Measurements from ENCODE around the gene LSMEM2. TPM values are rescaled to one million over a fixed set of nuclear protein-coding genes. Genes with fewer than 3 reads are reported as not detected.

LSMEM2 gene
- total RNA-seq, 1 experiment from 2014 or later: 0.57 TPM

DNA sequence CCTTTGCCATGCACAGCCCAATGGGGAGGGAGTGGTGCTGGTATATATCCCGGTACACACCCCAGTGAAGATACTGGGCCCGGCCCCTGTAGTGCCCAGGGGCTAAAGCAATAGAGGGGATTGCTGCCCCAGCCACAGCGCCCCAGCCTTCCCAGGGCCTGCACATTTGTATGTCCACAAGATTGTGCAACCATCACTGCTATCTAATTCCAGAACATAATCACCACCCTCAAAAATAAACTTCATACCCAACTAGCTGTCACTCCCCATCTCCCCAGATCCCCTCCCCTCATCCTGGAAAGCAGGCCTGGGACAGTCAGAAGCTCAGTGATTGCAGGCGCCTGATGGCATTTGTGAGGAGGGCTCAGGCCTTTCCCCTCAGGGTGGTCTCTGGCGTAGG lies 29.4 kb upstream of the LSMEM2 start:
- no peak overlapping the region for H3K27ac Mint-ChIP-seq
- DNase-seq (ENCODE audit: low spot score) (no peak), ATAC-seq (no peak)
- H3K36me3 Mint-ChIP-seq: peaks cover 11% of the 10 kb centered on the region
- H3K9me3 Mint-ChIP-seq: no peaks in the 10 kb centered on the region
- no peak overlapping the region for H3K4me3 Mint-ChIP-seq
- peaks cover 35% of the 10 kb centered on the region for H3K4me1 Mint-ChIP-seq
- H3K27me3 Mint-ChIP-seq (ENCODE audit: low read depth): no peaks in the 10 kb centered on the region
- TF ChIP-seq TEAD1 (CRISPR knock-in tag; IDR thresholded peaks at IDR 0.05): no peak
- TF ChIP-seq ZNF317 (CRISPR knock-in tag; IDR thresholded peaks at IDR 0.05; ENCODE audit: borderline replicate concordance, low read depth): no peak
- TF ChIP-seq, protein P1, sequence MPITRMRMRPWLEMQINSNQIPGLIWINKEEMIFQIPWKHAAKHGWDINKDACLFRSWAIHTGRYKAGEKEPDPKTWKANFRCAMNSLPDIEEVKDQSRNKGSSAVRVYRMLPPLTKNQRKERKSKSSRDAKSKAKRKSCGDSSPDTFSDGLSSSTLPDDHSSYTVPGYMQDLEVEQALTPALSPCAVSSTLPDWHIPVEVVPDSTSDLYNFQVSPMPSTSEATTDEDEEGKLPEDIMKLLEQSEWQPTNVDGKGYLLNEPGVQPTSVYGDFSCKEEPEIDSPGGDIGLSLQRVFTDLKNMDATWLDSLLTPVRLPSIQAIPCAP (CRISPR knock-in tag; IDR thresholded peaks at IDR 0.05): no peak
- no peak for TF ChIP-seq ZNF671 (CRISPR knock-in tag; IDR thresholded peaks at IDR 0.05)
- TF ChIP-seq, protein P2, sequence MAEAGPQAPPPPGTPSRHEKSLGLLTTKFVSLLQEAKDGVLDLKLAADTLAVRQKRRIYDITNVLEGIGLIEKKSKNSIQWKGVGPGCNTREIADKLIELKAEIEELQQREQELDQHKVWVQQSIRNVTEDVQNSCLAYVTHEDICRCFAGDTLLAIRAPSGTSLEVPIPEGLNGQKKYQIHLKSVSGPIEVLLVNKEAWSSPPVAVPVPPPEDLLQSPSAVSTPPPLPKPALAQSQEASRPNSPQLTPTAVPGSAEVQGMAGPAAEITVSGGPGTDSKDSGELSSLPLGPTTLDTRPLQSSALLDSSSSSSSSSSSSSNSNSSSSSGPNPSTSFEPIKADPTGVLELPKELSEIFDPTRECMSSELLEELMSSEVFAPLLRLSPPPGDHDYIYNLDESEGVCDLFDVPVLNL (CRISPR knock-in tag; IDR thresholded peaks at IDR 0.05; ENCODE audit: borderline replicate concordance, low read depth): no peak
- no peak for TF ChIP-seq NR1H2 (CRISPR knock-in tag; IDR thresholded peaks at IDR 0.05)
- TF ChIP-seq, protein P3, sequence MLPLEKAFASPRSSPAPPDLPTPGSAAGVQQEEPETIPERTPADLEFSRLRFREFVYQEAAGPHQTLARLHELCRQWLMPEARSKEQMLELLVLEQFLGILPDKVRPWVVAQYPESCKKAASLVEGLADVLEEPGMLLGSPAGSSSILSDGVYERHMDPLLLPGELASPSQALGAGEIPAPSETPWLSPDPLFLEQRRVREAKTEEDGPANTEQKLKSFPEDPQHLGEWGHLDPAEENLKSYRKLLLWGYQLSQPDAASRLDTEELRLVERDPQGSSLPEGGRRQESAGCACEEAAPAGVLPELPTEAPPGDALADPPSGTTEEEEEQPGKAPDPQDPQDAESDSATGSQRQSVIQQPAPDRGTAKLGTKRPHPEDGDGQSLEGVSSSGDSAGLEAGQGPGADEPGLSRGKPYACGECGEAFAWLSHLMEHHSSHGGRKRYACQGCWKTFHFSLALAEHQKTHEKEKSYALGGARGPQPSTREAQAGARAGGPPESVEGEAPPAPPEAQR (CRISPR knock-in tag; IDR thresholded peaks at IDR 0.05): no peak
- TF ChIP-seq, protein P4, sequence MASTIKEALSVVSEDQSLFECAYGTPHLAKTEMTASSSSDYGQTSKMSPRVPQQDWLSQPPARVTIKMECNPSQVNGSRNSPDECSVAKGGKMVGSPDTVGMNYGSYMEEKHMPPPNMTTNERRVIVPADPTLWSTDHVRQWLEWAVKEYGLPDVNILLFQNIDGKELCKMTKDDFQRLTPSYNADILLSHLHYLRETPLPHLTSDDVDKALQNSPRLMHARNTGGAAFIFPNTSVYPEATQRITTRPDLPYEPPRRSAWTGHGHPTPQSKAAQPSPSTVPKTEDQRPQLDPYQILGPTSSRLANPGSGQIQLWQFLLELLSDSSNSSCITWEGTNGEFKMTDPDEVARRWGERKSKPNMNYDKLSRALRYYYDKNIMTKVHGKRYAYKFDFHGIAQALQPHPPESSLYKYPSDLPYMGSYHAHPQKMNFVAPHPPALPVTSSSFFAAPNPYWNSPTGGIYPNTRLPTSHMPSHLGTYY (CRISPR knock-in tag; IDR thresholded peaks at IDR 0.05): no peak
- TF ChIP-seq, protein P5, sequence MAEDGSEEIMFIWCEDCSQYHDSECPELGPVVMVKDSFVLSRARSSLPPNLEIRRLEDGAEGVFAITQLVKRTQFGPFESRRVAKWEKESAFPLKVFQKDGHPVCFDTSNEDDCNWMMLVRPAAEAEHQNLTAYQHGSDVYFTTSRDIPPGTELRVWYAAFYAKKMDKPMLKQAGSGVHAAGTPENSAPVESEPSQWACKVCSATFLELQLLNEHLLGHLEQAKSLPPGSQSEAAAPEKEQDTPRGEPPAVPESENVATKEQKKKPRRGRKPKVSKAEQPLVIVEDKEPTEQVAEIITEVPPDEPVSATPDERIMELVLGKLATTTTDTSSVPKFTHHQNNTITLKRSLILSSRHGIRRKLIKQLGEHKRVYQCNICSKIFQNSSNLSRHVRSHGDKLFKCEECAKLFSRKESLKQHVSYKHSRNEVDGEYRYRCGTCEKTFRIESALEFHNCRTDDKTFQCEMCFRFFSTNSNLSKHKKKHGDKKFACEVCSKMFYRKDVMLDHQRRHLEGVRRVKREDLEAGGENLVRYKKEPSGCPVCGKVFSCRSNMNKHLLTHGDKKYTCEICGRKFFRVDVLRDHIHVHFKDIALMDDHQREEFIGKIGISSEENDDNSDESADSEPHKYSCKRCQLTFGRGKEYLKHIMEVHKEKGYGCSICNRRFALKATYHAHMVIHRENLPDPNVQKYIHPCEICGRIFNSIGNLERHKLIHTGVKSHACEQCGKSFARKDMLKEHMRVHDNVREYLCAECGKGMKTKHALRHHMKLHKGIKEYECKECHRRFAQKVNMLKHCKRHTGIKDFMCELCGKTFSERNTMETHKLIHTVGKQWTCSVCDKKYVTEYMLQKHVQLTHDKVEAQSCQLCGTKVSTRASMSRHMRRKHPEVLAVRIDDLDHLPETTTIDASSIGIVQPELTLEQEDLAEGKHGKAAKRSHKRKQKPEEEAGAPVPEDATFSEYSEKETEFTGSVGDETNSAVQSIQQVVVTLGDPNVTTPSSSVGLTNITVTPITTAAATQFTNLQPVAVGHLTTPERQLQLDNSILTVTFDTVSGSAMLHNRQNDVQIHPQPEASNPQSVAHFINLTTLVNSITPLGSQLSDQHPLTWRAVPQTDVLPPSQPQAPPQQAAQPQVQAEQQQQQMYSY (CRISPR knock-in tag; IDR thresholded peaks at IDR 0.05): no peak
- no peak for TF ChIP-seq MYBL2 (CRISPR knock-in tag; IDR thresholded peaks at IDR 0.05)
- TF ChIP-seq TCF7 (CRISPR knock-in tag; IDR thresholded peaks at IDR 0.05; ENCODE audit: low read depth): no peak
- ChIA-PET CTCF (interaction anchor here (1.0 to 6.0 kb wide), 6 partner anchors 8 to 75 kb away, joined by 3 to 151 read pairs (median 6); partner anchors contain the start of gene GNAI2), POLR2A (no interaction called here)

DNA sequence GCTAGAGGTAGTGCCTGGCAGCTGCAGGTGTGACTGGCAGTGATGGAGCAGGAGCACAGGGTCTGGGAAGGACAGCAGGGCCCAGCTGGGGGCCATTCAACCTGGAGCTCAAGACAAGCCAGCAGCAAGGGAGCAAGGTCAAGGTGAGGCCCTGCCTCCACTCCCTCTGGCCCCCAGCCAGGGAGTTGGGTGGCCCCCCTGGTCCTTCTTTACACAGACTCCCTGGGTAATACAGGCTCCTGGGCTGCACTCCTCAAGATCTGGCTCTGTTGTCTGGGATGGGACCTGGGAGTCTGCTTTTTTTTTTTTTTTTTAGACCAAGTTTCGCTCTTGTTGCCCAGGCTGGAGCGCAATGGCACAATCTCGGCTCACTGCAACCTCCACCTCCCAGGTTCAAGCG lies 28.4 kb upstream of the LSMEM2 start:
- CTCF ChIA-PET: interaction anchor here (0.7 to 6.0 kb wide), 6 partner anchors 7 to 56 kb away, joined by 3 to 151 read pairs (median 6); no protein-coding TSS in a partner anchor
- DNase-seq (ENCODE audit: low spot score) (no peak), ATAC-seq (no peak)
- Mint-ChIP-seq H3K27me3 (ENCODE audit: low read depth) (no peaks in the 10 kb centered on the region), H3K27ac (peak overlapping the region; percentile 17; the same call in 1 of the 2 replicates), H3K9me3 (no peaks in the 10 kb centered on the region), H3K36me3 (peaks cover 11% of the 10 kb centered on the region), H3K4me1 (peaks cover 28% of the 10 kb centered on the region), H3K4me3 (no peak overlapping the region)
- POLR2A ChIA-PET: interaction anchor here (0.6 to 0.8 kb wide), 2 partner anchors 15 to 33 kb away, joined by 3 read pairs; partner anchors contain the start of gene GNAI2
- TF ChIP-seq ZNF138 (CRISPR knock-in tag; conservative IDR thresholded peaks at IDR 0.05): no peak
- TF ChIP-seq, protein P6, sequence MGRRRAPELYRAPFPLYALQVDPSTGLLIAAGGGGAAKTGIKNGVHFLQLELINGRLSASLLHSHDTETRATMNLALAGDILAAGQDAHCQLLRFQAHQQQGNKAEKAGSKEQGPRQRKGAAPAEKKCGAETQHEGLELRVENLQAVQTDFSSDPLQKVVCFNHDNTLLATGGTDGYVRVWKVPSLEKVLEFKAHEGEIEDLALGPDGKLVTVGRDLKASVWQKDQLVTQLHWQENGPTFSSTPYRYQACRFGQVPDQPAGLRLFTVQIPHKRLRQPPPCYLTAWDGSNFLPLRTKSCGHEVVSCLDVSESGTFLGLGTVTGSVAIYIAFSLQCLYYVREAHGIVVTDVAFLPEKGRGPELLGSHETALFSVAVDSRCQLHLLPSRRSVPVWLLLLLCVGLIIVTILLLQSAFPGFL (CRISPR knock-in tag; IDR thresholded peaks at IDR 0.05; ENCODE audit: borderline replicate concordance): no peak
- TF ChIP-seq, protein P7, sequence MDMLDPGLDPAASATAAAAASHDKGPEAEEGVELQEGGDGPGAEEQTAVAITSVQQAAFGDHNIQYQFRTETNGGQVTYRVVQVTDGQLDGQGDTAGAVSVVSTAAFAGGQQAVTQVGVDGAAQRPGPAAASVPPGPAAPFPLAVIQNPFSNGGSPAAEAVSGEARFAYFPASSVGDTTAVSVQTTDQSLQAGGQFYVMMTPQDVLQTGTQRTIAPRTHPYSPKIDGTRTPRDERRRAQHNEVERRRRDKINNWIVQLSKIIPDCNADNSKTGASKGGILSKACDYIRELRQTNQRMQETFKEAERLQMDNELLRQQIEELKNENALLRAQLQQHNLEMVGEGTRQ (CRISPR knock-in tag; IDR thresholded peaks at IDR 0.05): no peak
- TF ChIP-seq, protein P8, sequence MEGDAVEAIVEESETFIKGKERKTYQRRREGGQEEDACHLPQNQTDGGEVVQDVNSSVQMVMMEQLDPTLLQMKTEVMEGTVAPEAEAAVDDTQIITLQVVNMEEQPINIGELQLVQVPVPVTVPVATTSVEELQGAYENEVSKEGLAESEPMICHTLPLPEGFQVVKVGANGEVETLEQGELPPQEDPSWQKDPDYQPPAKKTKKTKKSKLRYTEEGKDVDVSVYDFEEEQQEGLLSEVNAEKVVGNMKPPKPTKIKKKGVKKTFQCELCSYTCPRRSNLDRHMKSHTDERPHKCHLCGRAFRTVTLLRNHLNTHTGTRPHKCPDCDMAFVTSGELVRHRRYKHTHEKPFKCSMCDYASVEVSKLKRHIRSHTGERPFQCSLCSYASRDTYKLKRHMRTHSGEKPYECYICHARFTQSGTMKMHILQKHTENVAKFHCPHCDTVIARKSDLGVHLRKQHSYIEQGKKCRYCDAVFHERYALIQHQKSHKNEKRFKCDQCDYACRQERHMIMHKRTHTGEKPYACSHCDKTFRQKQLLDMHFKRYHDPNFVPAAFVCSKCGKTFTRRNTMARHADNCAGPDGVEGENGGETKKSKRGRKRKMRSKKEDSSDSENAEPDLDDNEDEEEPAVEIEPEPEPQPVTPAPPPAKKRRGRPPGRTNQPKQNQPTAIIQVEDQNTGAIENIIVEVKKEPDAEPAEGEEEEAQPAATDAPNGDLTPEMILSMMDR (IDR thresholded peaks at IDR 0.05): no peak
- no peak for TF ChIP-seq ETV6 (CRISPR knock-in tag; IDR thresholded peaks at IDR 0.05)
- TF ChIP-seq KAT7 (CRISPR knock-in tag; IDR thresholded peaks at IDR 0.05; ENCODE audit: borderline replicate concordance): no peak
- no peak for TF ChIP-seq CREM (CRISPR knock-in tag; IDR thresholded peaks at IDR 0.05)
- no peak for TF ChIP-seq ATF1 (CRISPR knock-in tag; IDR thresholded peaks at IDR 0.05)

All from WTC11 (cell line).